Brain microvascular endothelial cell (primary cell): Measurements from ENCODE around the gene BBLN.

ENCODE experiments used
- DNase-seq: peaks from one replicate; pipeline ENCODE4 v3.0.0-alpha.2; 2020
- H3K27ac ChIP-seq: fragments of 250-450 bp; sonication (Bioruptor Pico); 2 replicates; pipeline ENCODE4 v1.5.1; 2020; ENCODE audit warnings: mild to moderate bottlenecking, moderate library complexity
- H3K27me3 ChIP-seq: fragments of 250-450 bp; sonication (Bioruptor Pico); replicated peaks from 2 replicates; pipeline ENCODE4 v1.5.1; 2020; ENCODE audit warnings: mild to moderate bottlenecking
- H3K36me3 ChIP-seq: fragments of 250-450 bp; sonication (Bioruptor Pico); replicated peaks from 2 replicates; pipeline ENCODE4 v1.5.1; 2020; ENCODE audit warnings: mild to moderate bottlenecking
- H3K4me3 ChIP-seq: 2 replicates; pipeline ENCODE4 v1.5.1; 2011; ENCODE audit warnings: low read depth, mild to moderate bottlenecking, control low read depth, low read length, moderate library complexity
- CTCF ChIP-seq: IDR thresholded peaks from 2 replicates; pipeline ENCODE4 v1.5.1; 2011; ENCODE audit warnings: low read depth, mild to moderate bottlenecking, moderate library complexity, low read length, control low read depth, inconsistent platforms; ENCODE audit errors: missing control alignments
- in situ Hi-C: cut with HindIII; loops from 2 replicates; pipeline ENCODE4 v1.10.0; 2017; ENCODE audit warnings: low sequenced_read_pairs, low pct_ligation_motif_present

The BBLN gene

GRCh38 chr9:128161215-128161902 is 1.3 kb downstream of the BBLN start:
- H3K4me3 ChIP-seq, result peak overlapping the region; percentile 5
- no peak for TF ChIP-seq CTCF
- in situ Hi-C loops, result no loop called here

GRCh38 chr9:128162215-128163026 is 2.4 kb downstream of the BBLN start:
- peaks cover 45% of the 10 kb centered on the region for H3K36me3 ChIP-seq

More at GRCh38 chr9:128161215-128161902, 1.3 kb downstream of the BBLN start:
- no peak for DNase-seq
- Histone ChIP-seq H3K27me3 (no peaks in the 10 kb centered on the region), H3K36me3 (peaks cover 35% of the 10 kb centered on the region), H3K27ac (no peak overlapping the region)

GRCh38 chr9:128163027-128163515 is 3.0 kb downstream of the BBLN start:
- no peak for TF ChIP-seq CTCF
- in situ Hi-C loops, result no loop called here
- H3K36me3 ChIP-seq, result peaks cover 52% of the 10 kb centered on the region
- no peak overlapping the region for H3K27ac ChIP-seq
- no peaks in the 10 kb centered on the region for H3K27me3 ChIP-seq
- no peak for DNase-seq
- H3K4me3 ChIP-seq, result no peak overlapping the region

More at GRCh38 chr9:128162215-128163026, 2.4 kb downstream of the BBLN start:
- Histone ChIP-seq H3K27me3 (no peaks in the 10 kb centered on the region), H3K27ac (no peak overlapping the region), H3K4me3 (no peak overlapping the region)
- TF ChIP-seq CTCF, result no peak
- no peak for DNase-seq
- in situ Hi-C loops, result no loop called here

GRCh38 chr9:128163523-128164306 is 3.6 kb downstream of the BBLN start:
- Histone ChIP-seq H3K4me3 (no peak overlapping the region), H3K27ac (no peak overlapping the region), H3K27me3 (no peaks in the 10 kb centered on the region), H3K36me3 (peaks cover 57% of the 10 kb centered on the region)
- no peak for TF ChIP-seq CTCF
- in situ Hi-C loops, result no loop called here
- DNase-seq, result no peak

GRCh38 chr9:128164307-128164885 is 4.3 kb downstream of the BBLN start:
- Histone ChIP-seq H3K27me3 (no peaks in the 10 kb centered on the region), H3K4me3 (no peak overlapping the region), H3K36me3 (peaks cover 63% of the 10 kb centered on the region), H3K27ac (no peak overlapping the region)
- no peak for DNase-seq
- TF ChIP-seq CTCF, result no peak
- in situ Hi-C loops, result no loop called here
